NCI-H128 (cell line): ENCODE data around the gene BACE2.
"Not testable (repeated sequence)": the region's sequence is repeated elsewhere in the genome, so short reads cannot be mapped to it uniquely, and the experiment has no call there.

Experiments
- DNase-seq: peaks from one replicate; lab custom pipeline; 2025; ENCODE audit not compliant: unreplicated experiment; lab: John Stamatoyannopoulos, UW

BACE2 gene

DNA sequence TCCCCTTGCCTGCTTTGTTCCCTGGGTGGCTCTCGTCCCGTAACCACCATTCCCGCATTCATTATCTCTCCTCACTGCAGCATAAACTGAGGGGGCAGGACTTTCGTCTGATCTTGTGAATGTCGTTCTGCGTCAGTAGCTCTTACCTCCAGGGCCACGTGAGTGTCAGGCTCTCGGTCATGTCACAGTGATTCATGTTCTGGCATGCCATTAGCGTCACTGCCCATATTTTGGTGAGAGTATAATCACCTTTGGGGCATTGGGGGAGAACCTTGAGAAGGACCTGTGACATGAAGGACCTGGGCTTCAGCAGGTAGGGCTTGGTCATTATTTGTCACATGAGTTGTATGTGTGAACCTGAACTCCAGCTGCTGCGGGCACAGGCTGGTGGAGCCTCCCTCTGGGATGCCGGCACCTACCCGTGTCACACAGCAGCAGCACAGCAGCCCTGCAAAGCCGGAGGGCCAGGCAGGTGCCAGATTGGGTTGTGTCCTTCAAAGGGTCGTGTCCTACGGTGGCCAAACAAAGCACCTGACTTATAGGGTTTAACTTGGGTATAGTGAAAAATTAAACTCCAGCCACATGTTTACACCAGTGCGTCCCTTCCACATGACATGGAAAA is 68.5 kb downstream of the BACE2 start:
- no peak for DNase-seq

DNA sequence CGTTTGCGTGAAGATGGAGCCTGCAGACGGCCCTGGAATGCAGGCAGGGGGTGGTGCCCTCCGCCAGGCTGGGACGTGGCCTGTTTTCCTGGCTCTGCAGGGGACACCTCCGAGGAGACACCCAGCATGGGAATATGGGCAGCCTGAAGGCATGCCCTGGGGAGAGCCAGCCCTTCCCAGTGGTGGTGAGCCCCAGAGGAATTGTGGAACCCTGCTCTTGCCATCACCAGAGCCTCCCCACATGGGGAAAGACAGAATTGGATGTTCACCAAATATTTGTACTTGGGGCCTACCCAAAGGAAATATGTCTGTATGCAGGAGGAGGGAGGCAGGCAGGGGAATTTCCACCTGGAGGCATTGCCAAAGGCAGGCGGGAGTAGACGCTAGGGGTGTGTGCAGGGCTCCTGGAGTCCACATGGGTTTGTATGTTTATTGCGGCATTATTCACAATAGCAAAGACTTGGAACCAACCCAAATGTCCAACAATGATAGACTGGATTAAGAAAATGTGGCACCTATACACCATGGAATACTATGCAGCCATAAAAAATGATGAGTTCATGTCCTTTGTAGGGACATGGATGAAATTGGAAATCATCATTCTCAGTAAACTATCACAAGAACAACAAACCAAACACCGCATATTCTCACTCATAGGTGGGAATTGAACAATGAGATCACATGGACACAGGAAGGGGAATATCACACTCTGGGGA is 70.3 kb downstream of the BACE2 start:
- not testable (repeated sequence) for DNase-seq

DNA sequence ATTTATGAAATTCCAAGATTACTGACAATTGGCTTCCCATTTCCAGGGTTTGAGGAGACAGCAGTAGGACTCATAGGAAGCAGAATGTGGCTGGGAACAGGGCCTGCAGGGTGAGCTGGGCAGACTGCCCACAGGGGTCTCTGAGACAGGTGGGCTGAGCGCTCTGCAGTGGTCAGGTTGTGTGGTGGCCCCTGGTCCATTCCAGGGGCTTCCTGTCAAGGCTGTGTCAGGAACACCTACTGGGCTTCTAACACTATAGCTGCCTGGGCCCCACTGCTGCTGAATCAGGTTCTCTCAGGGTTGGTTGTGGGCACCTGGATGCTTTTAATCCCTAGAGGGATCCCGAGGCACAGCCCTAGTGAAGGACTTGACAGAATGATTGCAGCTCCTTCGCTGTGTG is 72.1 kb downstream of the BACE2 start:
- no peak for DNase-seq

DNA sequence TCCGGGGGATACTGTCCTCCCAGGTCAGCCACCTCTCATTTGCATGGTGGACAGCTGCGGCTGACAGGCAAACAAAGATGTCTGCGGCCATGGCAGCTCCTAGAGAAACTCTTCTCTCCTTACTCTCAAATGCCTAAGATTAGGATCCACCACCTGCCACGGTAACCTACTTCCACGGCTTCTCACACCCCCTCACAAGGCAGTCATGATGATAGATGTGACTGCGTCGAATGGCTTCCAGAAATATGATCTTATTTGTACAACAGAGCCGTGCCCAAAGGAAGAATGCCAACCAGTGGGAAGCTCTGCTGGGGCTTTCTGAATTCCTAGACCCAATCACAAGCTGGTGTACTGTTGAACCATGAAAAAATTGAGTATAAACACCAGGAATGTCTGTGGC is 73.4 kb downstream of the BACE2 start:
- no peak for DNase-seq

DNA sequence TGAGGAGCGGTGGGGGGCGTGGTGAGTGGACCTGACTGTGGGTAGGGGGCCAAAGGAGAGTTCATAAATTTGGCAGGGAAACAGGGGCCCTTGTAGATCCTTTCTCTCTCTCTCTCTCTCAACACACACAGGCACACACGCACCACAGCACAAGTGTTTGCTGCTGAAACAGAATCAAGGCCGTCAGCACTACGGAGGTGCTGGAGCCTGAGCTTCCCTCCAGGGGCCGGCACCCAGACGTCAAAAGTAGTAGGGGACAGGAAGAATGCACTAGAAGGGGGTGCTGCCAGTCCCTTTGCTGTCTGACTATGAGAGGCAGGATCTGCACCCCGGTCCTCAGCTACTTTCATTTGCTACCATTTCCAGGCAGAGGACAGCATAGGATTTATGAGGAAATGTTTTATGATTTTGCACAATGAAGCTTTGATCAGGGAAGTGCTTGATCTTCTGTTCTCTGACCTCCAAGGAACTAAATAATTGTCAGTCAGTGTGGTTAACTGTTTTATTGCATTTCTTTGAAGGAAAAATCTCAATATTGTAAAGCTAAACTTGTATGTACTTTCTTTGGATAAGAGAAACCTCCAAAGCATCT is 74.4 kb downstream of the BACE2 start:
- DNase-seq, result no peak

DNA sequence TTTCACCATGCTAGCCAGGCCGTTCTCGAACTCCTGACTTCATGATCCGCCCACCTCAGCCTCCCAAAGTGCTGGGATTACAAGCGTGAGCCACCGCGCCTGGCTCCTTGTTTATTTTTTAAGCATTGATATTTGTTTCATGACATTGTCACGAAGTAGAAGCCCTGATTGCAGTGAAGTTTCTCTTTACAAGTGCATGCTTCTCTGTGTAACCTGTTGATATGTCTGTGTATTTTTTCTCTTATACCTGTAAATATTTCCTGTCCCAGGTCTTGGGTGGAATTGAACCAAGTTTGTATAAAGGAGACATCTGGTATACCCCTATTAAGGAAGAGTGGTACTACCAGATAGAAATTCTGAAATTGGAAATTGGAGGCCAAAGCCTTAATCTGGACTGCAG is 75.1 kb downstream of the BACE2 start:
- no peak for DNase-seq

DNA sequence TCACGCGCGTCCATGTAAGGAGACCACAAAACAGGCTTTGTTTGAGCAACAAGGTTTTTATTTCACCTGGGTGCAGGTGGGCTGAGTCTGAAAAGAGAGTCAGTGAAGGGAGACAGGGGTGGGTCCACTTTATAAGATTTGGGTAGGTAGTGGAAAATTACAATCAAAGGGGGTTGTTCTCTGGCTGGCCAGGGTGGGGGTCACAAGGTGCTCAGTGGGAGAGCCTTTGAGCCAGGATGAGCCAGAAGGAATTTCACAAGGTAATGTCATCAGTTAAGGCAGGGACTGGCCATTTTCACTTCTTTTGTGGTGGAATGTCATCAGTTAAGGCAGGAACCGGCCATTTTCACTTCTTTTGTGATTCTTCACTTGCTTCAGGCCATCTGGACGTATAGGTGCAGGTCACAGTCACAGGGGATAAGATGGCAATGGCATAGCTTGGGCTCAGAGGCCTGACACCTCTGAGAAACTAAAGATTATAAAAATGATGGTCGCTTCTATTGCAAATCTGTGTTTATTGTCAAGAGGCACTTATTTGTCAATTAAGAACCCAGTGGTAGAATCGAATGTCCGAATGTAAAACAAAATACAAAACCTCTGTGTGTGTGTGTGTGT is 76.4 kb downstream of the BACE2 start:
- not testable (repeated sequence) for DNase-seq

DNA sequence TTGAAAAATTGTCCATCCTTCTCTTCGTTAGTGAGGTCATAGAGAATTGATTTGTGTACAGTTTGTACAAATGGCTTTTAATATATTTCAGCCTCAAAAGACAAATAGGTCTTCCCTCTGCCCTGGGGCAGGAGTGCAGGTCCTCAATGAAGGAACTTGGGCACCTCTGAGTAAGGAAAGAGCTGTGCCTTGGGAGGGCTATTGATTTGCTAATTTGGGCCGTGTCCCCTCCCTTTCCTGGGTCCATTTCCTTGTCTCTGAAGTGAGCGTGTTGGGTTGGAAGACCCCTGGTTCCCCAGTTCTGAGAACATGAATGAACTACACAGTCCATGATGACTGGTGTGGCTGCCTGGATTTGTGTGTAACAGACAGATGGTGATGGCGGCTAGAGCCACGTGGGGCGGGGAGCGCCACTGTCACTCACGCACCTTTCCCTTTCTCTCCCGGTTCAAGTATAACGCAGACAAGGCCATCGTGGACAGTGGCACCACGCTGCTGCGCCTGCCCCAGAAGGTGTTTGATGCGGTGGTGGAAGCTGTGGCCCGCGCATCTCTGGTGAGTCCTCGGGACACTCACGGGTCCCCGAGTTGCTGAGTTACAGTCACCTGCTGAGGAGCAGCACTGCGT is 77.7 kb downstream of the BACE2 start:
- DNase-seq, result no peak

DNA sequence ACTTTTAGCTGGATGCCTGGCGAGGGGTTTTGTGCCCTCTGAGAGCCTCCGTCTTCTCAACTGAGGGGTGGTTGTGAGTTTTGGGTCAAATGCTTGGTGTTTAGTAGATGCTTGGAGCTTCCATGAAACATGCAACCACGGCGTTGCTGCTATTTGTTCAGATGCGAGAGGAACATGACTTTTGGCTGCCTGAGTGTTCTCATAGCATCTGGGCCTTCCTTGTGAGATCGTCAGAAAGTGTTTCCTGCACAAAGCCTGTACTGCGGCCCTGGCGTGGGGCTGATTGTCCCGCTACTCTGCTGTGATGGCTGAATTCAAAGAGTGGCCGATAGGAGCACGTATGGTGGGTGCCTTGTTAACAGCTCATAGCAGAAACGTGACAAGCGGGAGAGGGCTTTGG is 78.8 kb downstream of the BACE2 start:
- no peak for DNase-seq

DNA sequence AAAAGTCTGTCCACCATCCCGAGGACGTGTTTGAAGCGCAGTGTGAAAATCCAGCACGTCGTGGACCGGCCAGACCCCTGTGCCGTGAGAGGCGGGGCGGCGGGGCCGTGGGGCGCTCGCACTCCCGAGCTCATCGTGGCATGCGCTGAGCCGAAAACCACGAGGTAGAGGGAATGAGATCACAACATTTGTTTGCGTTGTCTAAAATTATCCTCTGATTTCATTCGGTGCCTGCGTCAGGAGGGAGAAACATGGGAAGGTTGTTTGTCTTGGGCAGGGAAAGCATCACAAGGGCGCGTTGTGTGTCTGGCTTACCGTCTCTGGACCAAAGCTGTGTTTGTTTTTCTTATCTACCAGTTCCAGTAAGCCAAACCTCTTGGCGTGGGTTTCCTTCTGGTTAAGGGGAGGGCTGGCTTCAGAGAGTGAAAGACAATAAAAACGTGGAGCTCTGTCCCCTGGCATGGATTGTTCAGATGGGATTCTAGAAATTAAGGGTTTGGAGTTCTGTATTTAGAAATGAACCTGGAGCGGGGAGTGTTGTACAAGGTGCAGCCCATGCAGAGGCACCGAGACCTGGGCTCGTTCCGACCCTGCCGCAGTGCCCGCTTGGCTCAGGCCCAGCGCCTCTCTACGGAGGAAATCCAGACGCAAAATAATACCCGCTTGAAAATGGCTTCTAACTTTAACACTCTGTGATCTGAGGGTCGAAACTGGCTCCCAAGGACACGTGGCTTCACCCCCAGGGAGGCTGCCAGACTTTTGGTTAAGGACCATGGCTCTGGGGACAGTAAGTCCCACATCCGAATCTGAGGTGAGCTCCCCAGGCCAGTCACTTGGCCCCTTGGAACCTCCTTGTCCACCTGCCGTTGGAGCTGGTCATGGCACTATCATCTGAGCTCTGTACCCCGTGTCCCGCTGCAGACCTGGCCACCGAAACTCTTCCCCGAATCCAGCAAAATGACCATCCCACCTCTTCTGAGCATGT is 79.9 kb downstream of the BACE2 start:
- DNase-seq, result no peak

DNA sequence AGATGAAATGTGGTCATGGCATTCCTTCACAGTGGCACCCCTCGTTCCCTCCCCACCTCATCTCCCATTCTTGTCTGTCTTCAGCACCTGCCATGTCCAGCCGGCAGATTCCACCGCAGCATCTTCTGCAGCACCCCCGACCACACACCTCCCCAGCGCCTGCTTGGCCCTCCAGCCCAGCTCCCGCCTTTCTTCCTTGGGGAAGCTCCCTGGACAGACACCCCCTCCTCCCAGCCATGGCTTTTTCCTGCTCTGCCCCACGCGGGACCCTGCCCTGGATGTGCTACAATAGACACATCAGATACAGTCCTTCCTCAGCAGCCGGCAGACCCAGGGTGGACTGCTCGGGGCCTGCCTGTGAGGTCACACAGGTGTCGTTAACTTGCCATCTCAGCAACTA is 81.5 kb downstream of the BACE2 start:
- no peak for DNase-seq

DNA sequence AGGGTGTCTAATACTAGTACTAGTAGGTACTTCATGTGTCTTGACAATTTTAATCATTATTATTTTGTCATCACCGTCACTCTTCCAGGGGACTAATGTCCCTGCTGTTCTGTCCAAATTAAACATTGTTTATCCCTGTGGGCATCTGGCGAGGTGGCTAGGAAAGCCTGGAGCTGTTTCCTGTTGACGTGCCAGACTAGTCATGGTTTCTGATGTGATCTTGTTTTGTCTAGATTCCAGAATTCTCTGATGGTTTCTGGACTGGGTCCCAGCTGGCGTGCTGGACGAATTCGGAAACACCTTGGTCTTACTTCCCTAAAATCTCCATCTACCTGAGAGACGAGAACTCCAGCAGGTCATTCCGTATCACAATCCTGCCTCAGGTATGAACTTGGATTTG is 82.6 kb downstream of the BACE2 start:
- DNase-seq, result no peak

DNA sequence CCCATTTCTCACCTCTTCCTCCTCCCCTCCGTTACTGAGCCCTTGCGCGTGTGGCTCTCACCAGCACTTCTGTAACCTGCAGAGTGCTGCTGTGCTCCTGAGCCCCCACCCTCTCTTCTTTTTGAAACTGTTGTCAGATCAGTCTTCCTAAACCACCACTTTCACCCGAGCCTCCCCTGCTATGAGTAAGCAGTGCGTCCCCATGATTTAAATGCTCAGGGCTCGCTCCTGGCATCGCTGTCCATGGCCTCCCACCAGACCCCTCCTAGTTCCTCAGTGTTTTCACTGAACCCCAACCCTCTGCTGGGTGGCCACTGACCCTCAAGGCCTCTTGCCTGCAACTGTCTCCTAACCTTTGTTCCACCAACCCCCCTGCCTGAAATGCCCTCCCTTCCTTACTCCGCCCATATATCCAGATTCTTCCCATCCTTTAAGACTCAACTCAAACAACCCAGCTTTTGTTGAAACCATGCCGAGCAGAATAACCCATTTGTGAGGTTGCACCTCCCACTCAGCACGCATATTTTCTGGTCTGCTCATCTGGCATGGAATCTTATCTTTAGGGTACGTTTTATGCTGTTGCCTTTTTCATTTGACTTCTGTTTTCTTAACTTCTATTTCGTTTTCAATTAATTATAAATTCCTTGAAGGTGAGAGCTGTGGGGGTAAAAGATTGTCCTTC is 84.1 kb downstream of the BACE2 start:
- no peak for DNase-seq

DNA sequence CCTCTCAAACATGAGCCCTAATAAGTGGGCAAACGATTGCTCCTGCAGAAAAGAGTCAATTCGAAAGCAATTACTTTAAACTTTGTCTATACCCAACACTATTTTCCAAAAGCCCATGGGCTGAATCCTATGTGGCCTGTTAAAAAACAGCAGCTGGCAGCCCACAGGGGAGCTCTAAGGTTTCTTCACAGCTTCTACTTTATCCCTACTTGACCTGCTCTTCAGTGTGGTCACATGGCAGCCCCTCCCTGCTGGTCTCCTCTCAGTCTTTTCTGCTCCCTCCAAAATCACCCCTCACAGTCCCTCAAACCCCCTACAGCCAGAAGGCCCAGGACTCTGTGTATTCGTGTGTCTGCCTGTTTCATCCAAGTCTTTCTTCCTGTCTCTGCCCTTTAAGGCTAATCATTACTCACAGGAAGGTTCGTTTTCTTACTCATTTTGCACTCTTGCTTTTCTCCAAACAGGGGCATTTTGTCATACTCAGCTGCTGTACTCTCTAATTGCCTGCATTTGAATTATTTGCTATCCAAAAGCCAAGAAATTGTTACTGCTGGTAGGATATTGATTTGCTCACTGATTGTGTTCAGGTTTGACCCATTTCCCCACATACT is 86.2 kb downstream of the BACE2 start:
- DNase-seq, result no peak

DNA sequence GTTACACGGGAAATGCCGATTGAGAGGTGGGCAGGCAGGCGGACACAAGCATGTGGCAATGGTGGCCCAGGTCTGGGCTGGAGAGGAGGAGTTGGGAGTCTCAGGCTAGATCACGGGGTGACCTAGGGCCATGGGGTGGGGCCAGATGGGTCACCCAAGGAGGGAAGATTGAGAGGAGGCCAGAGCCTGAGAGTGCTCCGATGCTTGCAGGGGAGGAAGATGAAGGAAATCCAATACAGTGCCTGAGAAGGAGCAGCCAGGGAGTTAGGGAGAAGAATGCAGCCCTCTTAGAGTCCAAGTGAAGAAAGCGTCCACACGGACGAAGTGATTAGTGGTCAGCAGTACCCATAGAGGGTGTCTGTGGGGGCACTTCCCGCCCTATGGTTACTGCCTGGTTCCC is 87.2 kb downstream of the BACE2 start:
- DNase-seq, result no peak

DNA sequence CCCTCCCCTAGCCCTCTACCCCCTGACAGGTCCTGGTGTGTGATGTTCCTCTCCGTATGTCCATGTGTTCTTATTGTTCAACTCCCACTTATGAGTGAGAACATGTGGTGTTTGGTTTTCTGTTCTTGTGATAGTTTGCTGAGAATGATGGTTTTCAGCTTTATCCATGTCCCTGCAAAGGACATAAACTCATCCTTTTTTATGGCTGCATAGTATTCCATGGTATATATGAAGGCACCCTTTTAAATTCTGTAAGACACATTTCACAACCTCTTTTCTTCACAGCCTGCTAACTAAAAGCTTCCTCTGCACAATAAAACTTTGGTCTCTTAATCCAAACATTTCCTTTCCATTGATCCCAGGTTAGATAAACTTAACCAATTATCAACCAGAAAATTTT is 88.3 kb downstream of the BACE2 start:
- not testable (repeated sequence) for DNase-seq

DNA sequence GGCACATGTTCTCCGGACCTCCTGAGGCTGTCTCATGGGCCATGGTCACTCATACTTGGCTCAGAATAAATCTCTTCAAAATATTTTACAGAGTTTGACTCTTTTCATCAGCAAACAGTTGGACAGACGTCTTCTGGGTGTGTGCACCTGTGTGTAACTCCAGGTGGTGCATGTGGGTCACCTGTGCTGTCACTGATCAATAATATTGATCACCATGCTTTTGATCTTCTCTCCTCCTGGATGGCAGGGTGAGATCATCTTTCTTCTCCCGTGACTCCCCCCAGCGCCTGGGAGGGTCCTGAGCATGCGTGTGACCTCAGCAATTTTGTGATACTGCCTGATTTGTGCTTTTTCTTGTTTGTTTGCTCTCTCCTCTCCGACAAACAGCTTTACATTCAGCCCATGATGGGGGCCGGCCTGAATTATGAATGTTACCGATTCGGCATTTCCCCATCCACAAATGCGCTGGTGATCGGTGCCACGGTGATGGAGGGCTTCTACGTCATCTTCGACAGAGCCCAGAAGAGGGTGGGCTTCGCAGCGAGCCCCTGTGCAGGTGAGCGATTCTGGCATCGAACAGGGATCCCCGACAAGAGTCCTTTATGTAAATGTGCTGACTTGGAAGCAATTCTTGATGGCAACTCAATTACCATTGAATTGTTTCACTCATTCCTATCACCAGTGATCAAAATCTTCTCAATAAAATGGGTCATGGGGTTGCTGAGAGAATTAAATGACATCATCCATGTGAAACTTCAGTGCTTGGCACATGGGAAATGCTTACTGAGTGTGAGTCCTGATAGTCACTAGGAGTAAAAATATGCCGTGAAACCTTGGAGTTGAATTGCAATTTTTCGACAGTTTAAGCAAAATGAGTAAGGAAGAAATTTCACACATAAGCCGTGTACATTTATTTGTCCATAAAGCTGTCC is 89.1 kb downstream of the BACE2 start:
- no peak for DNase-seq

DNA sequence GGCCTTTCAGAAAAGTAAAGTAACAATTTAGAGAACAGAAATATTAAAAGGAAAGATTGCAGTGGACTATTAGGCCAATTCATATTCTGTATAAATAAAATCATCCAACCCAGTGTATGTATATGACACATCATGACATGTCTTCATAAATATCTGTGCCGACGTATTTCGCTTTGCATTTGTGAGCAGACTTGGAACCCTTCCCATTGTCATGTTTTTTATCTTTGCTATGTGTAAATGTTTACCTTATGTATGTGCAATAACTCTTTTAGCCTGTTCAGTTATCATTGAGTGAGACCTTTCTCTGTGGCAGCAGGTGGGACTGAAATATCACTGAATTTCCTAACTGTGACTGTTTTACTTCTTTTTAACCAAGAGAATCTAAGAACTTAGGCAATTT is 90.7 kb downstream of the BACE2 start:
- no peak for DNase-seq
